Measurements from ENCODE around the gene CDKN2AIP. TPM values are rescaled to one million over a fixed set of nuclear protein-coding genes. Genes with fewer than 3 reads are reported as not detected.
A peak's percentile ranks its signal among the peaks of the same experiment; 100 is the strongest.
"Not testable (repeated sequence)": the region's sequence is repeated elsewhere in the genome, so short reads cannot be mapped to it uniquely, and the experiment has no call there.

Gene CDKN2AIP
- total RNA-seq, 2 experiments from 2014 or later: 27.8 to 28.8 TPM

DNA sequence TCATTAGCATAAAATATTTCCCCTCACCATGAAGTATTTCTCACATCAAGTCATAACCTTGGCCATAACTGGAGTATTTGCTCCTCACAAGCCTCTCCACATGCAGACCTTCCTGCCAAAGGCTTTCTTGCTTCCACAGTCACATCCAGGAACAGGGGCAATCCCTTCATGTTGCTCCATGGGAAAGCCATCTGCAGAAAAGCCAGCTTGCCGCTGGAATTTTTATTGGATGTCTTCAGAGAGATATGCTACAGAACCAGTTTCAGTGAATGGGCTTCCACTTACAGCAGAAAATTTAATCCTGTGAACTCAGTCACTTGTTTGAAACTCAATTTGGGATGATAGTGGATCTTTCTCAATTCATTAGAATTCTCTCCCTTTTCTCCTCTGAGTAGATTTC lies 3.2 kb upstream of the CDKN2AIP start:
- H3K4me3 Mint-ChIP-seq: no peak overlapping the region
- CTCF ChIA-PET: no interaction called here
- ATAC-seq (no peak), DNase-seq (no peak)
- no peaks in the 10 kb centered on the region for H3K27me3 Mint-ChIP-seq
- peaks cover 22% of the 10 kb centered on the region for H3K4me1 Mint-ChIP-seq
- H3K9me3 Mint-ChIP-seq (ENCODE audit: low read depth): no peaks in the 10 kb centered on the region
- H3K27ac Mint-ChIP-seq: no peak overlapping the region
- peaks cover 11% of the 10 kb centered on the region for H3K36me3 Mint-ChIP-seq

DNA sequence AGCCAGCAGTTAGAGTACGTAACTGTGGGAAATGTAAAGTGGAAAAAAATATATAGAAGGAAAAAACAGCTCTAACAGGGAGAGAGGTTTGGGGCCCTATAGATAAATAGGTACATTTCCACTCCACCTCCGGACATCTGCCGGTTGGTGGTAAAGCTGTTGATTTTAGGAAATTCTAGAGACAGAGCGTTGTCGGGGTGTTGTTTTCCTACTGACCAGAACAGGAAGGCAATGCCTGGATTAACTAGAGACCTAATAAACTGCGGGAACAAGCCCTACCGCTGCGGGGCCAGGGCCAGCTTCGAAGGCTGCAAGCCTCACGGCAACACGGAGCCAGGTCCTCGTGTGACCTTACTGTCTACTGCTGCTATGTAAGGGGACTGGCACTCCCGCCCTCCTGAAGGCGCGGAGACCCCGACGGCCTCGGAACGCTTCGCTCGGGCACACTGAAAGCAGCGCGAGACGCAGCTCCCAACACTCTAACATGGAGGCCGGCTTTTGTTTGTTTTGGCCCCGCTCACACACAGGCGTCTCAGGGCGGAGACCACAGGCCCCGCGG lies 702 bp upstream of the CDKN2AIP start:
- peak; percentile 66 for DNase-seq
- Mint-ChIP-seq H3K27ac (peak overlapping the region; percentile 99), H3K36me3 (peaks cover 32% of the 10 kb centered on the region), H3K4me3 (peak overlapping the region; percentile 99), H3K27me3 (no peaks in the 10 kb centered on the region), H3K9me3 (ENCODE audit: low read depth) (no peaks in the 10 kb centered on the region), H3K4me1 (peaks cover 40% of the 10 kb centered on the region)
- no peak for ATAC-seq
- CTCF ChIA-PET: interaction anchor here (0.8 to 2.4 kb wide), 8 partner anchors 10 to 63 kb away, joined by 3 to 7 read pairs (median 4); no protein-coding TSS in a partner anchor

DNA sequence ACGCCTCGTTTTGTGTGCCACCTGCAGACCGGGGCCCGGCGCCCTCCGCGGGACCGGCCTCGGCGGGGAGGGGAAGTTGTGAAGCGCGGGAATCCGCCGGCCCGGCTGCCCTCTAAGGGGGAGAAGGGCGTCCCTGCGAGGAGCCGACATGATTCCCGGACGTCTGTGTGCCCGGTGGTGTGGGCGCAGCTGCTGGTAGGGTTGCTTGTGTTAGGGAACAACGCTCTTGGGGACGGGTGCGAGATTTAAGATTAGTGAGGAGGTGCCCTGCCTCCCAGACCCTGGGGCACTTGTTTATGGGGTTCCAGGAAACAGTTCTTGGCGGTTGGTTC lies 627 bp downstream of the CDKN2AIP start:
- Mint-ChIP-seq H3K4me3 (peak overlapping the region; percentile 99), H3K9me3 (ENCODE audit: low read depth) (no peaks in the 10 kb centered on the region), H3K27ac (peak overlapping the region; percentile 99), H3K4me1 (peaks cover 45% of the 10 kb centered on the region), H3K36me3 (peaks cover 43% of the 10 kb centered on the region), H3K27me3 (no peaks in the 10 kb centered on the region)
- DNase-seq (no peak), ATAC-seq (peak; percentile 24)
- CTCF ChIA-PET: interaction anchor here (2.0 to 2.4 kb wide), 2 partner anchors 14 to 58 kb away, joined by 5 to 7 read pairs; no protein-coding TSS in a partner anchor

DNA sequence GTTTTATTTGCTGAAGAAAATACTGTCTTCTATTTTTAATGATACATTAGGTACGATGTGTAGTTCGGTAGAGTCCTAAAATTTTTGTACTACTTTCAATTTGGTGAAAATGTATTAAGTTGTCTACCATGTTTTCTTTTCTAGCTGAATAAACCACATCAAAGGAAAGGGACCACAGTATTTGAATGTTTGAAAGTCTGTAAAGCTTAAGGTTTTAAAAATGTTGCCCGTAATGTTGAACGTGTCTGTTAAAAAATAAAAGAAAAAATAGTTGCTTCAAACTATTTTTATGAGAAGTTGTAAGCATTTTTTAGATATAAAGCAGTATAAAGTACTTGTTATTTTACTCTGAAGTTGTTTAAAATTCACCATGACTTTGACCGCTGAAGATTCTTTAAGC lies 3.2 kb downstream of the CDKN2AIP start:
- H3K27me3 Mint-ChIP-seq: no peaks in the 10 kb centered on the region
- H3K9me3 Mint-ChIP-seq (ENCODE audit: low read depth): no peaks in the 10 kb centered on the region
- CTCF ChIA-PET: interaction anchor here (0.9 to 2.1 kb wide), 2 partner anchors 49 to 213 kb away, joined by 3 to 7 read pairs; no protein-coding TSS in a partner anchor
- H3K36me3 Mint-ChIP-seq: peaks cover 56% of the 10 kb centered on the region
- H3K4me1 Mint-ChIP-seq: peaks cover 49% of the 10 kb centered on the region
- ATAC-seq: no peak
- H3K27ac Mint-ChIP-seq: peak overlapping the region; percentile 99
- no peak for DNase-seq
- peak overlapping the region; percentile 99 for H3K4me3 Mint-ChIP-seq

DNA sequence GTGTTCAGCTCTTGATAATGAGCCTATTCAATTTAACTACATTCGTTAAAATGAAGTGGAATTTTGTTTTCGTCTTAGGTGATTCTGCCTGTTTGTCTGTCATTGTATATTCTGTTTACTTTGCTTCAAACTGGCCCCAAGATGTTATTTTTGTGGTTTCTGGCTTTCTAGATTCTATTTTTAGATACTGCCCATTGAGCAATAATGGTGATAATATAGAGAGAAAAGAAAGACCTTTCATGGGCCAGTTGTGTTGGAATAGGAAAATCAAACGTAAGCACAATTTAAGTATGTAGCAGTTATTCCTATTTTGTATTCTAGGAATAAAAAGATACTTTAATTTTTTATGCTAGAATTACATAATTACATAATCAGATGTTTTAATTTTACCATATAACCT lies 4.0 kb downstream of the CDKN2AIP start:
- Mint-ChIP-seq H3K9me3 (ENCODE audit: low read depth) (no peaks in the 10 kb centered on the region), H3K4me3 (no peak overlapping the region), H3K27ac (no peak overlapping the region), H3K27me3 (no peaks in the 10 kb centered on the region), H3K4me1 (peaks cover 44% of the 10 kb centered on the region), H3K36me3 (peaks cover 56% of the 10 kb centered on the region)
- DNase-seq (no peak), ATAC-seq (no peak)
- CTCF ChIA-PET: interaction anchor here (0.9 kb wide), 1 partner anchor 212 kb away, joined by 3 read pairs; no protein-coding TSS in a partner anchor

DNA sequence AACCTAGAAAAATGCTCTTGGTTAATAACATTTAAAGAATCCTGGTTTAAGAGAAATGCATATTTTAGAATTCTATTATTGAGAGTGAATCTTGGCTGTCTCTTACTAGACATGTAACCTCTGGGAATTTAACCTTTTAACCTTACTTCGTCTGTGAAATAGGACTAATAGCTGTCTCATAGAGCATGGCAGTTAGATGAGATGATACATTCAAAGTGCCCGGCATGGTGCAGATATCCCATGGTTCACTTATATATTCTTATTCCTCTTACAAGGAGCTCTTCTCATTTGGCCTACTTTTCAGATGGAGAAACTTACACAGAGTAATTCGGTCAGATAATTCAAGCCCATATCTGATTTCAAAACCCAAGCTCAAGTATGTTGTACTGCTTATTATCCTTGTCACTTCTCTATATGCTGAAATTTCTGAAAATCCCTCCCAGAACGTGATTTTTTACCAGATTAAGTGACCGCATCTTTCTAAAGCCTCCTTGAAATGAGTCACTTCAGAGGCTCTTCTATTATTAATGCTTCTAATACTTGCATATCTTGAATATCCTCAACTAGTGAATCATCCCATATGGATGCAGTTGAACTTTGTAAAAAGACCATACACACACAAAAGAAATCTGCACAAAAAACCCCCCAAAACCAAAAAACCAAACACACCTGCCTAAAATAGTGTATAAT lies 4.9 kb downstream of the CDKN2AIP start:
- no peak overlapping the region for H3K4me3 Mint-ChIP-seq
- no peaks in the 10 kb centered on the region for H3K9me3 Mint-ChIP-seq (ENCODE audit: low read depth)
- ATAC-seq (no peak), DNase-seq (no peak)
- H3K27ac Mint-ChIP-seq: no peak overlapping the region
- H3K4me1 Mint-ChIP-seq: peaks cover 41% of the 10 kb centered on the region
- CTCF ChIA-PET: interaction anchor here (0.7 to 0.8 kb wide), 2 partner anchors 11 to 13 kb away, joined by 3 read pairs; no protein-coding TSS in a partner anchor
- peaks cover 56% of the 10 kb centered on the region for H3K36me3 Mint-ChIP-seq
- H3K27me3 Mint-ChIP-seq: no peaks in the 10 kb centered on the region

DNA sequence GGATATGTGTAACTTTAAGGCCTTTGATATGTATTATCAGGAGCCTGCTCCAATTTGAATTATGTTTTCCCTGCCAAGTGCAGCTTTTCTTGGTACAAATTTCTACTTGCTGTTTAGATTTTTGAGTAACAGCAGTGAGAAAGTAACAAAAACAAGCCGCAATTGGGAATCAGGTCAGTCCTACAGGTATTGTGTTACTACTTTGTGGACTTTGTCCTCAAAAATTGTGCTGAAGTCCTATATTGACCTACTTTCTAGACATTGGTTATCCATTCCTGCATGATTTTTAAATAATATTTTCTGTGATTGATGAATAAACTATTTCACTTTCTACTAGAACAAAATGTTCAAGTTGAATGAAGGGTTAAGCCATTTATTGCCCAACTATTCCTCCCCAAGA lies 5.7 kb downstream of the CDKN2AIP start:
- peaks cover 56% of the 10 kb centered on the region for H3K36me3 Mint-ChIP-seq
- H3K27me3 Mint-ChIP-seq: no peaks in the 10 kb centered on the region
- ATAC-seq (no peak), DNase-seq (no peak)
- H3K4me1 Mint-ChIP-seq: peaks cover 43% of the 10 kb centered on the region
- H3K9me3 Mint-ChIP-seq (ENCODE audit: low read depth): no peaks in the 10 kb centered on the region
- H3K4me3 Mint-ChIP-seq: no peak overlapping the region
- H3K27ac Mint-ChIP-seq: no peak overlapping the region
- CTCF ChIA-PET: interaction anchor here (0.8 kb wide), 1 partner anchor 10 kb away, joined by 3 read pairs; no protein-coding TSS in a partner anchor

DNA sequence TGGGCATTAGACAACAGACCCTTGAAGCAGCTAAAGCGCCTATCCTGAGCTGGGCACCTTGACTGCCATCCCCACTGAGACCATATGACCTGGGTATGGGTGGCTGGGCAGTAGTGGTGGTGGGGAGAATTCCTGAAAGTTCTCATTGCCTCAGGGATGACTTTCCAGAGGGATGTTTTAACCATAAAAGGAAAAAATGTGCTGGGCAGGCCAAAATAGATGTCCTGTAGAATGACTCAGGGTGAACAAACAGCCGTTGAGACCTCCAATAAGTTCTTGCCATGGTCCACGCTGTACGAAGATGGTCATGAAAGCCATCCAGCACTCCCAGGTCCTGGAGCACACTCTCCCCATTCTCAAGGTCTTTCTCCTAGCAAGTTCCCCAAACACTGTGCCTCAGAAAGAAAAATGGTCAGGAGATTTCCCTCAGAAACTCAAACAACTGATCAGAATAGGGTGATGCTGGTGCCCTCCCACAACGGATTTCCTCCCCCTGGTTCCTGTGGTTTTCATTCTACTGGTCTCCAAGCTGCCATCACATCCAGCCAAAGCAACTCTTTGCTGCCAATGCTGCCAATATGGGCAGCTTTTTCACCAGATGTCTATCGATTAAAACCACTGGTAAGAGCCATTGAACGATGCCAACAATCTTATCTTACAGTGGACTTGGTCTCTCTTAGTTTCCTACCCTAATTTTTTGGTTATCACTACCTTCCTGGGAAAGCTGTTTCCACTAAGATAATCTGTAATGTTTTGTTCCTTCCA lies 11.2 kb downstream of the CDKN2AIP start:
- Mint-ChIP-seq H3K27me3 (no peaks in the 10 kb centered on the region), H3K4me1 (peaks cover 18% of the 10 kb centered on the region), H3K36me3 (peaks cover 7% of the 10 kb centered on the region), H3K27ac (peak overlapping the region; percentile 70), H3K9me3 (ENCODE audit: low read depth) (no peaks in the 10 kb centered on the region), H3K4me3 (no peak overlapping the region)
- peak; percentile 51 for ATAC-seq
- CTCF ChIA-PET: interaction anchor here (0.8 to 0.9 kb wide), 2 partner anchors 40 to 48 kb away, joined by 3 read pairs; no protein-coding TSS in a partner anchor
- peak; percentile 48 for DNase-seq

DNA sequence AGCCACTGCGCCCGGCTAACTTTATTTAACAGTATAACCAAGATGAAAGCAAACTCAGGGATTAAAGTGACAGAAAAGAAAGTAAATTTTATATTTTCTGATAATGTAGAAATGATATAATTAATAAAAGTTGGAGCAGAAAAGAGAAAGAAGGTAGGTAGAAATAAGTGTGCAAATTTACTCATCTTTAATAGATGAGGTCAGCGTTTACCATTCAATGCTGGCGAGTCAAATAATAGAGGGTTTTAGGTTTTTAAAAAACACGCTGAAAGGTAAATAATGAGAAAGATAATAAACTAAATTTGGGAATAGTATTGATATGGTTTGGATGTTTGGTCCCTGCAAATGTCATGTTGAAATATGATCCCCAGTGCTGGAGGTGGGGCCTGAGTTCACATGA lies 13.6 kb downstream of the CDKN2AIP start:
- H3K4me1 Mint-ChIP-seq: peaks cover 16% of the 10 kb centered on the region
- H3K9me3 Mint-ChIP-seq (ENCODE audit: low read depth): no peaks in the 10 kb centered on the region
- H3K27ac Mint-ChIP-seq: no peak overlapping the region
- no peaks in the 10 kb centered on the region for H3K27me3 Mint-ChIP-seq
- DNase-seq (no peak), ATAC-seq (no peak)
- CTCF ChIA-PET: no interaction called here
- H3K4me3 Mint-ChIP-seq: no peak overlapping the region
- no peaks in the 10 kb centered on the region for H3K36me3 Mint-ChIP-seq

DNA sequence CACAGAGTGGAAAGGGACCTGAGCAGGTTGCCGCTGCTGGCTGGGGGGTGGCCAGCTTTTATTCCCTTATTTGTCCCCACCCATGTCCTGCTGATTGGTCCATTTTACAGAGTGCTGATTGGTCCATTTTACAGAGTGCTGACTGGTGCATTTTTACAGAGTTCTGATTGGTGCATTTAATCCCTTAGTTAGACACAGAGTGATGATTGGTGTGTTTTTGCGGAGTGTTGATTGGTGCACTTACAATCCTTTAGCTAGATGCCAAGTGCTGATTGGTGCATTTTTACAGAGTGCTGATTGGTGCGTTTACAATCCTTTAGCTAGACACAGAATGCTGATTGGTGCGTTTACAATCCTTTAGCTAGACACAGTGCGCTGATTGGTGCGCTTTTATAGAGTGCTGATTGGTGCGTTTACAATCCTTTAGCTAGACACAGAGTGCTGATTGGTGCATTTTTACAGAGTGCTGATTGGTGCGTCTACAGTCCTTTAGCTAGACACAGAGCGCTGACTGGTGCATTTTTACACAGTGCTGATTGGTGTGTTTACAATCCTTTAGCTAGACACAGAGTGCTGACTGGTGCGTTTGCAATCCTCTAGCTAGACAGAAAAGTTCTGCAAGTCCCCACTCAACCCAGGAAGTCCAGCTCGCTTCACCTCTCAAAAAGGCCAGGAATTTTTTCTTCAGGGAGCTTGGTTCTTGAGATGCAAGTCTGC lies 19.6 kb downstream of the CDKN2AIP start:
- H3K27ac Mint-ChIP-seq; CTCF ChIA-PET; ATAC-seq; H3K9me3 Mint-ChIP-seq (ENCODE audit: low read depth); H3K4me1 Mint-ChIP-seq; H3K36me3 Mint-ChIP-seq; H3K4me3 Mint-ChIP-seq; H3K27me3 Mint-ChIP-seq; DNase-seq: not testable (repeated sequence)

DNA sequence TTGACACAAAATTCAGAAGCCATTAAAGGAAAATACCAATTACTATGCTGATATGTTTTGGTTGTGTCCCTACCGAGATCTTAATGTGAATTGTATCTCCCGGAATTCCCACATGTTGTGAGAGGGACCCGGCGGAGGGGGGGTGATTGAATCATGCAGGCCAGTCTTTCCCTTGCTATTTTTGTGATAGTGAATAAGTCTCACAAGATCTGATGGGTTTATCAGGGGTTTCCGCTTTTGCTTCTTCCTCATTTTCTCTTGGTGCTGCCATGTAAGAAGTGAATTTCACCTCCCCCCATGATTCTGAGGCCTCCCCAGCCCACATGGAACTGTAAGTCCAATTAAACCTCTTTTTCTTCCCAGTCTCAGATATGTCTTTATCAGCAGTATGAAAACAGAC lies 21.4 kb downstream of the CDKN2AIP start:
- CTCF ChIA-PET; H3K9me3 Mint-ChIP-seq (ENCODE audit: low read depth); H3K27me3 Mint-ChIP-seq: not testable (repeated sequence)

DNA sequence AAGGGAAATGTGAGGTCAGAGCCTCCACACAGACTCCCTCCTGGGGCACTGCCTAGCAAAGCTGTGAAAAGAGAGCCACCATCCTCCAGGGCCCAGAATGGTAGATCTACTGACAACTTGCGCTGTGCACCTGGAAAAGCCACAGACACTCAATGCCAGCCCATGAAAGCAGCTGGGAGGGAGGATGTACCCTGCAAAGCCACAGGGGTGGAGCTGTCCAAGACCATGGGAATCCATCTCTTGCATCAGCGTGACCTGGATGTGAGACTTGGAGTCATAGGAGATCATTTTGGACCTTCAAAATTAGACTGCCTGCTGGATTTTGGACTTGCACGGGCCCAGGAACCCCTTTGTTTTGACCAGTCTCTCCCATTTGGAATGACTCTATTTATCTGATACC lies 22.8 kb downstream of the CDKN2AIP start:
- peaks cover 4% of the 10 kb centered on the region for H3K27me3 Mint-ChIP-seq
- DNase-seq (no peak), ATAC-seq (no peak)
- CTCF ChIA-PET: no interaction called here
- no peak overlapping the region for H3K4me3 Mint-ChIP-seq
- peaks cover 2% of the 10 kb centered on the region for H3K4me1 Mint-ChIP-seq
- no peak overlapping the region for H3K27ac Mint-ChIP-seq
- no peaks in the 10 kb centered on the region for H3K36me3 Mint-ChIP-seq
- H3K9me3 Mint-ChIP-seq (ENCODE audit: low read depth): no peaks in the 10 kb centered on the region

More for the DNA sequence above, 21.4 kb downstream of the CDKN2AIP start:
- not testable (repeated sequence) for H3K27ac Mint-ChIP-seq, ATAC-seq, DNase-seq, H3K36me3 Mint-ChIP-seq, H3K4me3 Mint-ChIP-seq, H3K4me1 Mint-ChIP-seq

All from activated CD8-positive, alpha-beta memory T cell treated with anti-CD3 and anti-CD28 coated beads, Interleukin-2, amount 10 ng/mL, durations not matched to agents 7 days and 5 days (primary cell).